RWPE1 (cell line): ENCODE results near the gene ZNF544.

Experiments used
- CTCF ChIA-PET: fragments of 350-600 bp; sonication (Branson Sonifier 250); formaldehyde crosslinking; extraction: SDS; loops from one replicate; lab custom pipeline; 2021; lab: Yijun Ruan, JAX
- POLR2A ChIA-PET: fragments of 400-600 bp; formaldehyde crosslinking; extraction: SDS; loops from one replicate; lab custom pipeline; 2020; ENCODE audit warnings: antibody characterized with exemption; ENCODE audit not compliant: low non-redundant PET; lab: Yijun Ruan, JAX
- DNase-seq: peaks from one replicate; pipeline ENCODE4 v3.0.0; 2012; ENCODE audit warnings: low spot score
- H3K27ac ChIP-seq: fragments of 450-650 bp; 2 replicates; pipeline ENCODE4 v1.5.1; 2017
- CTCF ChIP-seq: fragments of 450-650 bp; conservative IDR thresholded peaks from 2 replicates; pipeline ENCODE4 v1.5.1; 2017; ENCODE audit warnings: low read depth, mild to moderate bottlenecking

Gene ZNF544

DNA sequence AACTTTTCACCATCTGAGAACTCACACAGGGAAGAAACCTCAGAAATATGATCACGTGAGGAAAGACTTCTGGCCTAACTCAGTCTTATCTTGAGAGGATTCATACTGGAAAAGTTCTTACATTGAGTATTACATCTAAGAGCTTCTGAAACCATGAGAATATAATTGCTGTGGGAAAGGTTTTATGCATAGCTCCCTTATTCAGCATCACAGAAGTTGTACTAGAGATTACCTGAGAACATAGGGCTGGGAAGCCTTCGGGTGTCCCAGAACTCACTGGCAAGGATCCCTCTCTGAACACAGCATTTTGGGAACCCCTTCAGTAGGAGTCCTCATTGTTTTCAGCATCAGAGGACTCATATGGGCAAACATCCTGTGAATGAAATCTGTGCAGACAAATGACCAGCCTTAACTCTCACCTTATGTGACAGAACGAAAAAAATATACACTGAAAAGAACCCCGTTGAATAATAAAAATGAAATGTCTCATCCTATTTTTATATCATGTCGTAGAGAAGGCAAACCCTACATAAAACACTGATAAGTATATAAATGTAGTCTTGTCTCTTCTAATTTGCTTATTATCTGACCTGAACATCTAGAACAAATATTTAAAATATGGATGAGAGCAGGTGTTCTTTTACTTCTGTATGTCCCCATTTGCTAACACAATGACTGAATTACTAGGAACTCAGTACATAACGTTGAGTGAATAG lies 31.7 kb upstream of the ZNF544 start:
- ChIA-PET CTCF (no interaction called here), POLR2A (no interaction called here)
- no peak for TF ChIP-seq CTCF

DNA sequence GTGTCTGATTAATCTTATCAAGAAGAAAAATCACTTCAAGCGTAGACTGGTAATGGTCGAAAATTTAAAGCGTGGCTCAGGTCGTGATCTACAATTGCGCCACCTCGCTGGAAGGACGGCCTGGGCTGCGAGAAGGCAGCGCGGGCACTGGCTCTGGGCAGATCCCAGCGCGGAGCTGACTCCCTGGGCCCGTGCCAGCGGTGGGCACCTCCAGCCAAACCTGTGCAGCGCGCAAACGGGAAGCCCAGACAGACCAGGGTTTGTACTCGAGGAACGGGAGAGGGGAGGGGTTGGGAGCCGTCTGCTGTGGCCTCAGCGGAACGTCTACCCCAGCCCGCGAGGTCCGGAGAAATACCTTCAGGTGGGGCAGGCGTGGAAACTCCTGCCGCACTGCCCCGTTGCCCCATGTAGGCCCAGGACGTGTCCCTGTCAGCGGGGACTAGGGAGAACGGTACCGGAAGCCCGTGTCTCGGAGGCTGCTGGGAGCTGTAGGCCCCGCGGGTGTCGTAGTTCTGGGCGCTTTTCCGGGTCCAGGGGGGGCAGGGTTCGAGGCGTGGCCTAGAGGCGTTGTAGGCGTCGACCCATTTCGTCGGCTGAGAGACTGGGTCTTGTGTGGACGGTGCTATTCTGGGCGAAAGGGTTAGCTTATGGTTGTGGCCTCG lies 24.8 kb upstream of the ZNF544 start:
- TF ChIP-seq CTCF, result no peak
- no peak for DNase-seq
- ChIA-PET POLR2A (no interaction called here), CTCF (no interaction called here)
- no peak overlapping the region for H3K27ac ChIP-seq

More for the DNA sequence above, 31.7 kb upstream of the ZNF544 start:
- no peak overlapping the region for H3K27ac ChIP-seq
- no peak for DNase-seq

GRCh38 chr19:58204566-58204965 lies 24.1 kb upstream of the ZNF544 start:
- POLR2A ChIA-PET, result no interaction called here
- no peak for TF ChIP-seq CTCF
- CTCF ChIA-PET, result no interaction called here
- H3K27ac ChIP-seq, result no peak overlapping the region
- DNase-seq, result no peak

DNA sequence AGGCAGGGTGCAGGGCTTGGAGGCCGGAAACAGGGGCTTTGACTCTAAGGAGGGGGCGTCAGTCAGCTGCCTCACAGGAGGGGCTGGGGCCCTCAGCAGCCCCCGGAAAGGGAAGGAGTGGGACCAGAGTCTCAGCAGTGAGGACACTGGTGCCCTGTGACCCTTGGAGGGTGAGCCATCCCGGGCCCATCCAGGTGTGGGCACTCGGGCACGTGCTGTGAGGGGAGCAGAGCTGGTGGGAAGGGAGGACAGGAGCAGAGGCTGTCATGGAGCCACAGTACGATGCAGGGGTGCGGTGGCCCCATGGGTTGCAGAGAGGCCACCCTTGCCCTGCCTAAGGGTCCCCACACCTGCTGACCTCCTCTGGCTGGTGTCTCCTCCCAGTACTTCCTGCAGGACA lies 19.1 kb upstream of the ZNF544 start:
- CTCF ChIA-PET, result no interaction called here

GRCh38 chr19:58212336-58213074 lies 16.2 kb upstream of the ZNF544 start:
- no peak for TF ChIP-seq CTCF
- H3K27ac ChIP-seq, result no peak overlapping the region
- ChIA-PET CTCF (interaction anchor here (0.6 kb wide), 1 partner anchor 11 kb away, joined by 4 read pairs; no protein-coding TSS in a partner anchor), POLR2A (no interaction called here)
- DNase-seq, result no peak

More for the DNA sequence above, 19.1 kb upstream of the ZNF544 start:
- TF ChIP-seq CTCF, result no peak
- POLR2A ChIA-PET, result no interaction called here
- DNase-seq, result no peak
- H3K27ac ChIP-seq, result no peak overlapping the region

DNA sequence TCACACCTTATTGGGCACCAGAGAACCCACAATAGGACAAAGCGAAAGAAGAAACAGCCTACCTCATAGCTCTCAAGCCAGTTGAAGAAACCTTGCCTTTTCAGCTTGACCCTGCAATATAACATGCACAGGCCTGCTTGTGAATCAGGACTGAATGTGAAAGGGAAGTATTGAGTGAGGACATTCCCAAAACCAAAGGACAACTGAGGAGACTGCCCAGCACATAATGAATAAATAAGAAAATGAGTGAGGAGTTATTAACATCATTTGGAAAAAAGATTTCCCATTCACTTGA lies 15.7 kb upstream of the ZNF544 start:
- DNase-seq, result no peak
- H3K27ac ChIP-seq, result no peak overlapping the region
- TF ChIP-seq CTCF, result no peak
- CTCF ChIA-PET, result no interaction called here
- POLR2A ChIA-PET, result no interaction called here
